ACC112 (cell line): Measurements from ENCODE around the gene CDC42EP2.

Experiments
- H2AFZ ChIP-seq: fragments of 200-600 bp; sonication (generic); one replicate; pipeline ENCODE4 v1.6.0; 2017; ENCODE audit warnings: antibody characterized with exemption, low read length; ENCODE audit not compliant: unreplicated experiment
- H3K27ac ChIP-seq: fragments of 200-600 bp; sonication (generic); 2 replicates; pipeline ENCODE4 v1.5.1; 2014; ENCODE audit warnings: low read depth, mild to moderate bottlenecking, antibody characterized with exemption, low read length, moderate library complexity
- H3K27me3 ChIP-seq: fragments of 200-600 bp; sonication (generic); 2 replicates; pipeline ENCODE4 v1.6.1; 2014; ENCODE audit warnings: mild to moderate bottlenecking, antibody characterized with exemption, low read length, moderate library complexity, mixed read lengths; ENCODE audit not compliant: insufficient read depth
- H3K36me3 ChIP-seq: fragments of 200-600 bp; sonication (generic); 2 replicates; pipeline ENCODE4 v1.6.1; 2016; ENCODE audit warnings: mild to moderate bottlenecking, antibody characterized with exemption, low read length, moderate library complexity, mixed read lengths; ENCODE audit not compliant: insufficient read depth
- H3K4me1 ChIP-seq: fragments of 200-600 bp; sonication (generic); one replicate; pipeline ENCODE4 v1.6.1; 2016; ENCODE audit warnings: low read length, mixed read lengths; ENCODE audit not compliant: insufficient read depth, unreplicated experiment, control insufficient read depth
- H3K4me3 ChIP-seq: fragments of 200-600 bp; sonication (generic); 2 replicates; pipeline ENCODE4 v1.5.1; 2014; ENCODE audit warnings: mild to moderate bottlenecking, low read depth, low read length
- H3K79me2 ChIP-seq: fragments of 200-600 bp; sonication (generic); one replicate; pipeline ENCODE4 v1.6.0; 2016; ENCODE audit warnings: low read length; ENCODE audit not compliant: control insufficient read depth, unreplicated experiment, insufficient read depth

CDC42EP2 gene

DNA sequence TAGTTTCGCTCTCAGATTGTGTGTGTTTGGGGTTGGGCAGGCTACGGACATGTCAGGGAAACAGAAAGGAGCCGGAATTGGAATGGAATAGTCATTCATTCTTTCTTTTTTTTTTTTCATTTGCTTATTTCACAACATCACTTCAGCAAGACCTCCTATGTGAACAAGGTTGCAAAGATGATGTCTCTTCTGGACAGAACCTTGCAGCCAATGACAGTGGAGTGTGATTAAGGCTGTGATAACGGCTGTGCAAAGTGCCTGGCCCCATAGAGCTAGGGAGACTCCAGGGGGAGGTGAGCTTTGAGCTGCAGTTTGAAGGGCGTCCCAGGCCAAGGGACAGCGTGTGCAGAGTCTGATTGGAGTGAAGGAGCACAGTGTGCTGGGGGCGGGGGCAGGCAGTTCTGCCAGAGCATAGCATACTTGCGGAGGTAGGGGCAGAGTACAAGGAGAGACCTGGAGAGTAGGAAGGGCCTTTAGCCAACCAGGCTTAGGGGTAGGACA, 43.2 kb downstream of the CDC42EP2 start:
- no peaks in the 10 kb centered on the region for H3K36me3 ChIP-seq
- peaks cover 19% of the 10 kb centered on the region for H3K27me3 ChIP-seq
- no peak overlapping the region for H3K4me3 ChIP-seq
- H3K79me2 ChIP-seq = no peaks in the 10 kb centered on the region
- no peak overlapping the region for H2AFZ ChIP-seq
- H3K27ac ChIP-seq = no peak overlapping the region
- peaks cover 11% of the 10 kb centered on the region for H3K4me1 ChIP-seq

- H3K36me3 ChIP-seq = no peaks in the 10 kb centered on the region
- H3K4me3 ChIP-seq = no peak overlapping the region
- no peak overlapping the region for H3K27ac ChIP-seq
- no peaks in the 10 kb centered on the region for H3K79me2 ChIP-seq
- H3K4me1 ChIP-seq = no peaks in the 10 kb centered on the region
- H3K27me3 ChIP-seq = no peaks in the 10 kb centered on the region
- H2AFZ ChIP-seq = no peak overlapping the region
These were observed 47.8 kb downstream of the CDC42EP2 start for GRCh38 chr11:65362320-65362931.

DNA sequence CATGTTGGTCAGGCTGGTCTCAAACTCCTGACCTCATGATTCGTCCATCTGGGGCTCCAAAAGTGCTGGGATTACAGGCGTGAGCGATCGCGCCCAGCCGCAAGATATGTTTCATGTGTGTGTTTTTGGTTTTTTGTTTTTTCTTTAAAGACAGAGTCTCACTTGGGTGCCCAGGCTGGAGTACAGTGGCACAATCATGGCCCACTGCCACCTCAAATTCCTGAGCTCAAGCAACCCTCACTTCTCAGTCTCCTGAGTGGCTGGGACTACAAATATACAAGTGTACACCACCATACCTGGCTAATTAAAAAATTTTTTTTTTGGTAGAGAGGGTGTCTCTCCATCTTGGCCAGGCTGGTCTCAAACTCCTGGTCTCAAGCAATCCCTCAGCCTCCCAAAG, 48.3 kb downstream of the CDC42EP2 start:
- Histone ChIP-seq H3K4me3 (no peak overlapping the region), H3K27me3 (no peaks in the 10 kb centered on the region), H3K4me1 (no peaks in the 10 kb centered on the region), H2AFZ (no peak overlapping the region), H3K79me2 (no peaks in the 10 kb centered on the region), H3K27ac (no peak overlapping the region), H3K36me3 (no peaks in the 10 kb centered on the region)

DNA sequence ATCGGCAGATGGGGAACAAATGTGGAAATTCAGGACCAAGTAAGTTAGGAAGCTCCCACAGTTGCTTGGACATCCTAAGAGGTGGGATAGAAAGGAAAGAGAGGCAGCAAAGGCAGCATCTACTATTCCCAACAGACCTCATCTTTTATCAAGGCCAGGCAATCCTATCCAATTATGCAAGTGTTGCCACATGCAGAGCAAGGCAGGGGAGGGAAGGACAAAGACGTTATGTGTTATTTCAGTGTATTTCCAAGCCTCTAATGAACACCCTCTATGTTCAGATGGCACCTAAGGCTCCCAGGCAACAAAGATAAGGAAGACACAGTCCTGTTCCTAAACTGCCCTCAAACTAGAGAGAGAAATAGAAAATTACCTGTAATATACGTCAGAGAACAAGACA, 49.1 kb downstream of the CDC42EP2 start:
- no peak overlapping the region for H3K27ac ChIP-seq
- no peak overlapping the region for H3K4me3 ChIP-seq
- no peak overlapping the region for H2AFZ ChIP-seq
- no peaks in the 10 kb centered on the region for H3K79me2 ChIP-seq
- H3K36me3 ChIP-seq = no peaks in the 10 kb centered on the region
- H3K4me1 ChIP-seq = no peaks in the 10 kb centered on the region
- H3K27me3 ChIP-seq = no peaks in the 10 kb centered on the region

DNA sequence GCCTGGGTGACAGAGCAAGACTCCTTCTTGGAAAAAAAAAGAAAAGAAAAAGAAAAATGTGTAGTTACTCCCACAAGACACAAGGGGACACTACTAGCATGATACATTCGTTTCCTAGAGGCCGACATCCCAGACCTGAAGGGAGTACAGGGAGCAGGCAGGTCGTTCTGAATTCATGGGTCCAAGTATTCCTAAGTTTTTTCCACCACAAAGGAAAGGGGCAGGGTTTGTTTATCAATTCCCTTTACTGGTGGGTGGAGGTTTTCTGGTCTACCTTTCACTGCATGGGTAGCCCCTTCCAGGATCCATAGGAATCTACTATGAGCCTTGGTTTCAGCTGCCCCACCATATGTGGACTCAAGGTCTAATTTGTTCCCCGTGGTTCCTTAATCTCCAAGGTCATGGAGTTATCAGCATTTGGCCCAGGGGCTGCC, 51.7 kb downstream of the CDC42EP2 start:
- H3K4me3 ChIP-seq = no peak overlapping the region
- H3K79me2 ChIP-seq = no peaks in the 10 kb centered on the region
- no peak overlapping the region for H3K27ac ChIP-seq
- H3K36me3 ChIP-seq = no peaks in the 10 kb centered on the region
- H3K4me1 ChIP-seq = peaks cover 6% of the 10 kb centered on the region
- peak overlapping the region; percentile 47 for H2AFZ ChIP-seq
- H3K27me3 ChIP-seq = no peaks in the 10 kb centered on the region

DNA sequence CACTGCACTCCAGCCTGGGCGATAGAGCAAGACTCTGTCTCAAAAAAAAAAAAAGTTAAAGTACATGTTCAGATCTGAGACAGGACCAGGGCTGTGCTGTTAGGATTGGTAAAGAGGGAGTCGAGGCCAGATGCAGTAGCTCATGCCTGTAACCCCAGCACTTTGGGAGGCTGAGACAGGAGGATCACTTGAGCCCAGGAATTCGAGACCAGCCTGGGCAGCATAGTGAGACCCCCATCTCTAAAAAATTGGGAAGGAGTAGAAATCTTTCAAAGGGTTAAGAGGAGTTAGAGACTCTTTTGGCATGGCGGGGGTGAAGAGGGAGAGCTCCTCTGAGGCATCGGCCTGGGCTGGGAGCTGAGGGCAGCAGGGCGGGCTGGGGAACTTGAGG, 56.0 kb downstream of the CDC42EP2 start:
- Histone ChIP-seq H3K4me1 (peaks cover 10% of the 10 kb centered on the region), H2AFZ (no peak overlapping the region)

More for the DNA sequence above, 56.0 kb downstream of the CDC42EP2 start:
- H3K27me3 ChIP-seq = no peaks in the 10 kb centered on the region
- peak overlapping the region; percentile 68; the same call in 1 of the 2 replicates for H3K27ac ChIP-seq
- H3K79me2 ChIP-seq = no peaks in the 10 kb centered on the region
- no peaks in the 10 kb centered on the region for H3K36me3 ChIP-seq
- no peak overlapping the region for H3K4me3 ChIP-seq
